ENCODE results near the gene SENP6.
A peak's percentile ranks its signal among the peaks of the same experiment; 100 is the strongest.
"Not testable (repeated sequence)": the region's sequence is repeated elsewhere in the genome, so short reads cannot be mapped to it uniquely, and the experiment has no call there.

Gene SENP6

DNA sequence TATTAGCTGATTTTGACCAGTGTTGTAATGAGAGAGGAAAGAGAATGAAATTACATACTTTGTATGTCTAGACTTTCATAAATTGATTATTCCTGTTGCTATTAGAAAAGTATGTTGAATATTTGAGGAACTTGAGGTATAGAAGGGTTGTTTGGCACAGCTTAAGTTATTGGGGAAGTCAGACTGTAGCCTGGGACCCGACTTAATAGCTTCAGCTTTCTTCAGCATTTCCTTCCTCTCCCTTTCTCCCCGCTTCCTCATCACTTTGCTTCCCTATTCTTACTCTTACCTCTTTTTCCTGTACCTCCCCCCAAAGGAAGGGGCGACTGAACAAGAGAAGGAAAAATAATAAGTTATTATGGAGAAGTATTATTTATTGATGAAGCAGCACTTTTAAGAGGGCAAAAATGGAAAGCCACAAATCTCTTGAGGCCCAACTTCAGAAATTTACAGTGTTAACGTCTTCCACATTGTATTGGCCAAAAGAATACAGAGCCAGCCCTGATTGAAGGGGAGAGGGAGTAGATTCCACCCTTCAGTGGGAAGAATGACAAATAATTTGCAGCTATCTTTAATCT is 7.4 kb downstream of the SENP6 start:
- DNase-seq: no peak

GRCh38 chr6:75609639-75610590 is 8.2 kb downstream of the SENP6 start:
- peak; percentile 41 for DNase-seq

- no peak for DNase-seq
These were observed 9.5 kb downstream of the SENP6 start for GRCh38 chr6:75611011-75611701.

DNA sequence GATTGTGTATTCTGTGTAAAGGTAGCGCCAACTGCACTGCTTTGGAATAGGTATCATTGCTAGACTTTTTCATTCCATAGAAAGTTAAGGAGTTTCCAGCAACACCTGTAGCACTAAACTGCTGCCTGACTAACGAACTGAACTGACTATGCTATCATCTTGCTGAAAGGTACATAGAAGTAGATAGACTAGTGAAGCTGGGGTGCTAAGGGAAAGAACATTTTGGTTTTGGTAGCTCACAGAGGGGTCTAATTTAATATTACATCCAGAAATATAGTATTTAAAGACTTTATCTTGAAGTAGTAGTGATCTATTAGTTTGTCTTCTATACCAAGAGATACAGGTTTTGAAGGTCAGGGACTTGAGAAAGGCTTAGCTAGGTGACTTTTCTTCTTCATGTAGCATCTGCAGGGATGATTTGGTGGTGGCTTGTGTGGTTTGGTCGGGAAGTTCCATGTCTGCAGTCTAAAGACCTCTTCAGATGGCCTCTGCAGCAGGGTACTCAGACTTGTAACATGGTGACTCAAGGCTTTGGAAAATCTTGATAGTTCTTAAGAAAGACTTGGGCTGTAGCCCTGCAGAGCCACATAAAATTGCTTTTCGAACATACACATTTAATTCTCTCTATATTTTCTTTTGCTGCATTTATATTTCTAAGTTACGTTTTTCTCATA is 10.2 kb downstream of the SENP6 start:
- DNase-seq: no peak

DNA sequence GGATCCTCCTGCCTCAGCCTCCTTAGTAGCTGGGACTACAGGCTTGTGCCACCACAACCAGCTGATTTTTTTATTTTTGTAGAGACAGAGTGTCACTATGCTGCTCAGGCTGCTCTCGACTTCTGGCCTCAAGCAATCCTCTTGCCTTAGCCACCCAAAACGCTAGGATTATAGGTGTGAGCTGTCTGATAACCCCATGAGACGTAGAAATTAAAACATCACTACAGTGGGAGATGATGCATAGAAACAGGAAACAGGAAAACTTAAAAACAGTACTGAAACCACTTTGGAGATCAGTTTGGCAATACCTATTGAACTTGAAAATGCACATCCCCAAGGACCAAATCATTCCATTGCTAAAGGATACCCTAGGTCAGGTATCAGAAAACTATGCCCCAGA is 10.8 kb downstream of the SENP6 start:
- DNase-seq: no peak

- no peak for DNase-seq
These were observed 11.4 kb downstream of the SENP6 start for GRCh38 chr6:75613056-75613501.

DNA sequence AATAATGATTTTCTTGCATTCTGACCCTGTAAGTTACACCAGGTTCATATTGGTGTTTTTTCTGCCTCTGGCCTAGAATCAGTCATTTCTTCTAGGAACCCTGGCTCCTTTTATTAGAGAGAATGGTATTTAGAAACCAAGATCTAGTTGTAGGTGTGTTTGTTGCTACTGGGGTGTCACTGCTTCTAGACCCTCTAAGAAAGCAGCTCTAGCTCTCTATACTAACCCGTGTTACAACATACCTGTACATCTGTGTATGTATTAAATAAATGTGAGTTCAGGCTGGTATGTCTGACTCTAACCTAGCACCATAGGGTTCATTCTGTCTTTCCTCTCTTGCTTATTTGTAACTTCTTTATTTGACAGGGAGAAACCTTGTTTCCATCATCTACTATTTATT is 16.8 kb downstream of the SENP6 start:
- no peak for DNase-seq

- no peak for DNase-seq
These were observed 17.7 kb downstream of the SENP6 start for GRCh38 chr6:75619230-75619899.

DNA sequence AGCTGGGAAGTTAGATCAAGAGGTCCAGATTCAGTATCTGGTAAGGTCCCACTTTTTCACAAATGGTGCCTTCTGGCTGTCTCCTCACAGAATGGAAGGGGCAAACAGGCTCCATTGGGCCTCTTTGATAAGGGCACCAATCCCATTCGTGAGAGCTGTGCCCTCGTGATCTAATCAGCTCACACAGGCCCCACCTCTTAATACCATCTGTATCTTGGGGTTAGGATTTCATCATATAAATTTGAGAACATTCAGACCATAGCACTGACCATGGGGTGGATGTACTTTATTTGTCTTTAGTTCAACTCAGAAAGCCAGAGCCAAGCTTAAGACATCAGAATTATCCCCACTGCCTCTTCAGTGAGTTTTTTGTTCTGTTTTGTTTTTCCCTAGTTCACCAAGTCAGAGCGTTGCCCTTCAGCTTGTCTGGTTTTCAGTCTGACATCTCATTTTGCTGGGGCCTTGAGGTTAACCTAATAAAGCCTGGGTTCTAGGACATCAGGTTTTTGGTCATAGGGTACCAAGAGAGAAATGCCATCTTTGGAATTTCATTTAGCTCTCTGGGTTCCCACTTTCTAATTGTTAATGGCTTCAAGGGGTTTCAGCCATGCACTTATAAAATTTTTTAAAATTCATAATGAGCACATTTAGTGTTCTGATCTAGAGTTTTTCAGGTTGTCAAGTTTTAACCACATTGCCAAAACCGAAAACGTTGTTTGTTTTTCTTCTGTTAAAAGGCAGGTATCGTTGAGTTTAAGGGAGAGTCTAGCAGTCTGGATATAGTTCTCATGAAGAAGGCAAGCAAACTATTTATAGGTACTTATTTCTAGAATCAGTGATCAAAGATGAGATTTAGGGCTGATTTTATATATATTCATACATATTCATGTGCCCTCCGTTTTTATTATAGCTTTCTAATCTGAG is 19.0 kb downstream of the SENP6 start:
- DNase-seq: no peak

GRCh38 chr6:75621846-75622245 is 20.2 kb downstream of the SENP6 start:
- DNase-seq: no peak

- DNase-seq: no peak
These were observed 21.8 kb downstream of the SENP6 start for GRCh38 chr6:75623491-75623890.

DNA sequence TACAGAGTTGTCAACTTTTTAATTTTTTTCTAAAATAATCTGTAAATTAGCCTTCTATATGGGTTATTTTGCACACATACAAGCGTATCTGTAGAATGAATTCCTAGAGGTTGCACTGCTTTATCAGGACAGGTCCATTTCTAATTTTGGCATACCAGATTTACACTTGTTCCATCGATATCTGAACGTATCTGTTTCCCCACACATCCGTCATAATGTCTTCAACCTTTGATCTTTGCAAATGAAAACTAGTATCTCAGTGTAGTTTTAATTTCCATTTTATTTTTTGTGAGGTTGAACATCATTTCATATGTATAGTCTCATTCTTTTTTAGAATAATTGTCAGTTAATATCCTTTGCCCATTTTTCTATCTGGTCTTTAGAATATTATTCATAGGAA is 22.7 kb downstream of the SENP6 start:
- DNase-seq: no peak

- DNase-seq: no peak
These were observed 23.3 kb downstream of the SENP6 start for GRCh38 chr6:75624988-75625387.

GRCh38 chr6:75626561-75626960 is 24.9 kb downstream of the SENP6 start:
- no peak for DNase-seq

- DNase-seq: not testable (repeated sequence)
These were observed 26.0 kb downstream of the SENP6 start for GRCh38 chr6:75627708-75628107.

GRCh38 chr6:75631859-75632635 is 30.4 kb downstream of the SENP6 start:
- no peak for DNase-seq

DNA sequence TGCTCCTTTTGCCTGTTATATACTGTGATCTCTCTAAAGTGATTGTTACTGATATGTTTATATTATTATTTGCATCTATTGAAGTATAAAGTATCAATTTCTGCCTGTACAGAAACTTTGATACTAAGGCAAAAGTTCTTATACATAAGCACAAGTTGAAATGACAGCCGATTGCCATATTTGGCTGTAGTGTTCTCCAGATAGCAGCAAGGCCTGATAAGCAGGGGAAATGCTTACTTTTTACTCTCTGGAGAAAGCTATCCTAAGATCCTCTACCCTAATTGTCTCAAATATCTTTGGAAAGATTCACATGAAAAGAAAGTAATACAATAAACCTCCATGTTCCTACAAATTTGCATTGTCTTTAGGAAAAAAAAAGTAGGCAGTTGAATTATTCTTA is 31.4 kb downstream of the SENP6 start:
- no peak for DNase-seq

GRCh38 chr6:75642311-75642710 is 40.6 kb downstream of the SENP6 start:
- no peak for DNase-seq

GRCh38 chr6:75643173-75643572 is 41.5 kb downstream of the SENP6 start:
- DNase-seq: peak; percentile 9

DNA sequence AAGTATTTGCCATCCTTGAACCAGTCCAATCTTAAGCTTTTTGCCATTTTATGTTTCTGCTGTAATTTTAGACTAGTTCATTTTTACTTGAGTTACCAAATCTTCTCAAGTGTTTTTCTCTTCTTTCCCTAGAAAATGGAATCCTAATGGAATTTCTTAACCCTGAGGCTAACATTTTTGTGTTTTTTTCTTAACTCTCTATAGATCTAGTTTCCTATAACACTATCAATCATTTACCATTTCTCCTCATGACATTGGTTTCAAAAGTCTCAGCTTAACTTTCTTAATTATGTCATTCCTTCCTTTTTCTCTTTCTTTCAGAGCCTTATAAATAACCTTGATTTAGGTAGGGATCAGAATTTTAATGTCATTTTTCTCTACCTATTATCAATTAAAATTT is 54.8 kb downstream of the SENP6 start:
- DNase-seq: no peak

DNA sequence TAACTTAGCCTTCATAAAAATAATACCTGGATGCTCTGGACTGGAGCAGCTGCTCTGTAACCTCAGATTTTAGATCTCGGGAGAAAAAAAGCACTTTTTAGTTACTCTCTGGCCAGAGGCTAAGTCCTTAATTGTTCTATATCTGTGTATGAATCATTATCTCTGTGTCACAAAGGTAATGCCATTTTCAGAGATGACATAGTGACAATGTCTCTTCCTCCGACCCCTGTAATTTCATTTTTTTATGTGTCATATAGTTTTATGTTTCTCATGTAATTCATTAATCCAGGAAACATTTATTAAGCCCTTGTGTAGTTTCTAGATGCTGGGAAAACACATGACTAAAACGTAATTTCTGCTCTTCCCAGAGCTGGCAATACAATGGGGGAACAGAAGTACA is 55.6 kb downstream of the SENP6 start:
- no peak for DNase-seq

Measured in EL (cell line).